A673 (cell line): Measurements from ENCODE around the gene RAPGEF4.

Experiments
- EZH2 ChIP-seq: fragments of 200-600 bp; sonication (generic); IDR thresholded peaks from 2 replicates; pipeline ENCODE4 v1.6.1; 2017; ENCODE audit warnings: borderline replicate concordance, low read depth, mild to moderate bottlenecking, mixed read lengths, antibody characterized with exemption, low read length; ENCODE audit not compliant: poor library complexity, severe bottlenecking
- TF ChIP-seq, protein P1 (sequence below): fragments of 300-800, 200-600 bp; sonication (generic); conservative IDR thresholded peaks from 2 replicates; pipeline ENCODE4 v1.5.1; 2017; ENCODE audit warnings: low read depth, mild to moderate bottlenecking, antibody characterized with exemption, low read length, moderate library complexity, mixed read lengths

DNA sequence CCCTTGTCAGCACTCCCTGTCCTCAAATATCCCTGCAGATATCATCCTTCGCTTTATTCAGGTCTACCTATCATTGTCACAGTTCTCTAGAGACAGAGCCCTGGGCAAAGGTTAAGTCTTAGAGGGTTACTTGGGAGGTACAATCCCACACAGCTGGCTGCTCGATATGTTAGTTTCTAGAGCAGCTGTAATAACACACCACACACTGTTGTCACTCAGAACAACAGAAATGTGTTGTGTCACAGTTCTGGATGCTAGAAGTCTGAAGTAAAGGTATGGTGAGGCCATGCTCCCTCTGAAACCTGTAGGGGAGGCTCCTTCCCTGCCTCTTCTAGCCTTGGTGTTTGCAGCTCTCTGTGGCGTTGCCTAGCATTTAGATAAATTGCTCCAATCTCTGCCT is 9.9 kb upstream of the RAPGEF4 start:
- TF ChIP-seq, protein P1, sequence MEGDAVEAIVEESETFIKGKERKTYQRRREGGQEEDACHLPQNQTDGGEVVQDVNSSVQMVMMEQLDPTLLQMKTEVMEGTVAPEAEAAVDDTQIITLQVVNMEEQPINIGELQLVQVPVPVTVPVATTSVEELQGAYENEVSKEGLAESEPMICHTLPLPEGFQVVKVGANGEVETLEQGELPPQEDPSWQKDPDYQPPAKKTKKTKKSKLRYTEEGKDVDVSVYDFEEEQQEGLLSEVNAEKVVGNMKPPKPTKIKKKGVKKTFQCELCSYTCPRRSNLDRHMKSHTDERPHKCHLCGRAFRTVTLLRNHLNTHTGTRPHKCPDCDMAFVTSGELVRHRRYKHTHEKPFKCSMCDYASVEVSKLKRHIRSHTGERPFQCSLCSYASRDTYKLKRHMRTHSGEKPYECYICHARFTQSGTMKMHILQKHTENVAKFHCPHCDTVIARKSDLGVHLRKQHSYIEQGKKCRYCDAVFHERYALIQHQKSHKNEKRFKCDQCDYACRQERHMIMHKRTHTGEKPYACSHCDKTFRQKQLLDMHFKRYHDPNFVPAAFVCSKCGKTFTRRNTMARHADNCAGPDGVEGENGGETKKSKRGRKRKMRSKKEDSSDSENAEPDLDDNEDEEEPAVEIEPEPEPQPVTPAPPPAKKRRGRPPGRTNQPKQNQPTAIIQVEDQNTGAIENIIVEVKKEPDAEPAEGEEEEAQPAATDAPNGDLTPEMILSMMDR, result no peak
- TF ChIP-seq EZH2, result no peak
